IPS-18a (cell line): ENCODE results near the gene NSUN7.
A peak's percentile ranks its signal among the peaks of the same experiment; 100 is the strongest.

Experiments used
- H3K27ac ChIP-seq: one replicate; pipeline ENCODE4 v1.5.1; 2013; ENCODE audit warnings: low read length
- H3K27me3 ChIP-seq: one replicate; pipeline ENCODE4 v1.6.1; 2013; ENCODE audit warnings: mild to moderate bottlenecking, low read length; ENCODE audit not compliant: control insufficient read depth, insufficient read depth
- H3K36me3 ChIP-seq: one replicate; pipeline ENCODE4 v1.6.1; 2013; ENCODE audit warnings: low read depth, low read length; ENCODE audit not compliant: control insufficient read depth
- H3K4me1 ChIP-seq: one replicate; pipeline ENCODE4 v1.6.1; 2013; ENCODE audit warnings: low read depth, low read length; ENCODE audit not compliant: control insufficient read depth
- H3K4me3 ChIP-seq: one replicate; pipeline ENCODE4 v1.5.1; 2013; ENCODE audit warnings: low read length
- H3K9ac ChIP-seq: one replicate; pipeline ENCODE4 v1.6.1; 2013; ENCODE audit warnings: mild to moderate bottlenecking, low read length, moderate library complexity
- H3K9me3 ChIP-seq: one replicate; pipeline ENCODE4 v1.6.1; 2013; ENCODE audit warnings: low read depth, low read length; ENCODE audit not compliant: control insufficient read depth

NSUN7 gene

GRCh38 chr4:40739347-40739746 is 10.4 kb upstream of the NSUN7 start:
- Histone ChIP-seq H3K9ac (no peak overlapping the region), H3K36me3 (no peaks in the 10 kb centered on the region), H3K4me1 (no peaks in the 10 kb centered on the region), H3K9me3 (no peaks in the 10 kb centered on the region), H3K27ac (no peak overlapping the region), H3K4me3 (no peak overlapping the region), H3K27me3 (no peaks in the 10 kb centered on the region)

GRCh38 chr4:40744218-40744617 is 5.5 kb upstream of the NSUN7 start:
- Histone ChIP-seq H3K9me3 (no peaks in the 10 kb centered on the region), H3K9ac (no peak overlapping the region), H3K27me3 (no peaks in the 10 kb centered on the region), H3K27ac (no peak overlapping the region), H3K4me1 (peaks cover 3% of the 10 kb centered on the region), H3K4me3 (no peak overlapping the region), H3K36me3 (no peaks in the 10 kb centered on the region)

- Histone ChIP-seq H3K9ac (no peak overlapping the region), H3K27ac (no peak overlapping the region), H3K4me3 (no peak overlapping the region), H3K9me3 (no peaks in the 10 kb centered on the region), H3K4me1 (peaks cover 3% of the 10 kb centered on the region), H3K27me3 (no peaks in the 10 kb centered on the region), H3K36me3 (no peaks in the 10 kb centered on the region)
These were observed 4.3 kb upstream of the NSUN7 start for GRCh38 chr4:40745285-40745984.

GRCh38 chr4:40747207-40747835 is 2.4 kb upstream of the NSUN7 start:
- H3K9ac ChIP-seq: no peak overlapping the region
- H3K27me3 ChIP-seq: no peaks in the 10 kb centered on the region
- no peak overlapping the region for H3K27ac ChIP-seq
- H3K9me3 ChIP-seq: no peaks in the 10 kb centered on the region
- H3K4me1 ChIP-seq: peaks cover 7% of the 10 kb centered on the region
- H3K36me3 ChIP-seq: no peaks in the 10 kb centered on the region
- H3K4me3 ChIP-seq: no peak overlapping the region

- Histone ChIP-seq H3K27me3 (no peaks in the 10 kb centered on the region), H3K4me1 (peaks cover 7% of the 10 kb centered on the region), H3K9me3 (no peaks in the 10 kb centered on the region), H3K9ac (peak overlapping the region; percentile 83), H3K4me3 (peak overlapping the region; percentile 93), H3K36me3 (no peaks in the 10 kb centered on the region), H3K27ac (peak overlapping the region; percentile 44)
These were observed 905 bp downstream of the NSUN7 start for GRCh38 chr4:40750461-40751258.

- Histone ChIP-seq H3K9ac (no peak overlapping the region), H3K27ac (no peak overlapping the region), H3K36me3 (no peaks in the 10 kb centered on the region), H3K4me3 (no peak overlapping the region), H3K4me1 (peaks cover 5% of the 10 kb centered on the region), H3K9me3 (no peaks in the 10 kb centered on the region), H3K27me3 (no peaks in the 10 kb centered on the region)
These were observed 5.9 kb downstream of the NSUN7 start for GRCh38 chr4:40755616-40756015.

- Histone ChIP-seq H3K27me3 (no peaks in the 10 kb centered on the region), H3K4me1 (no peaks in the 10 kb centered on the region), H3K27ac (no peak overlapping the region), H3K4me3 (no peak overlapping the region), H3K9me3 (no peaks in the 10 kb centered on the region), H3K36me3 (peaks cover 6% of the 10 kb centered on the region), H3K9ac (no peak overlapping the region)
These were observed 13.5 kb downstream of the NSUN7 start for GRCh38 chr4:40763228-40763716.

GRCh38 chr4:40769266-40769665 is 19.5 kb downstream of the NSUN7 start:
- Histone ChIP-seq H3K27ac (no peak overlapping the region), H3K27me3 (no peaks in the 10 kb centered on the region), H3K36me3 (peaks cover 3% of the 10 kb centered on the region), H3K9me3 (no peaks in the 10 kb centered on the region), H3K4me1 (no peaks in the 10 kb centered on the region), H3K4me3 (no peak overlapping the region), H3K9ac (no peak overlapping the region)

GRCh38 chr4:40778090-40778489 is 28.3 kb downstream of the NSUN7 start:
- H3K27me3 ChIP-seq: no peaks in the 10 kb centered on the region
- H3K9me3 ChIP-seq: no peaks in the 10 kb centered on the region
- H3K27ac ChIP-seq: no peak overlapping the region
- H3K4me1 ChIP-seq: no peaks in the 10 kb centered on the region
- no peak overlapping the region for H3K9ac ChIP-seq
- H3K4me3 ChIP-seq: no peak overlapping the region
- peaks cover 13% of the 10 kb centered on the region for H3K36me3 ChIP-seq

- H3K36me3 ChIP-seq: no peaks in the 10 kb centered on the region
- H3K27me3 ChIP-seq: no peaks in the 10 kb centered on the region
- no peaks in the 10 kb centered on the region for H3K9me3 ChIP-seq
- no peak overlapping the region for H3K4me3 ChIP-seq
- H3K4me1 ChIP-seq: no peaks in the 10 kb centered on the region
- no peak overlapping the region for H3K9ac ChIP-seq
- no peak overlapping the region for H3K27ac ChIP-seq
These were observed 33.1 kb downstream of the NSUN7 start for GRCh38 chr4:40782876-40783275.

- no peak overlapping the region for H3K27ac ChIP-seq
- no peak overlapping the region for H3K9ac ChIP-seq
- no peaks in the 10 kb centered on the region for H3K36me3 ChIP-seq
These were observed 36.0 kb downstream of the NSUN7 start for GRCh38 chr4:40785727-40786126.

More at GRCh38 chr4:40785727-40786126, 36.0 kb downstream of the NSUN7 start:
- Histone ChIP-seq H3K4me3 (no peak overlapping the region), H3K27me3 (no peaks in the 10 kb centered on the region), H3K9me3 (no peaks in the 10 kb centered on the region), H3K4me1 (no peaks in the 10 kb centered on the region)
